Ishikawa (cell line): ENCODE results near the gene RAB3C.
A peak's percentile ranks its signal among the peaks of the same experiment; 100 is the strongest.

Experiments used
- CEBPB ChIP-seq: IDR thresholded peaks from 2 replicates; pipeline ENCODE4 v1.6.1; 2012
- CREB1 ChIP-seq: IDR thresholded peaks from 2 replicates; pipeline ENCODE4 v1.6.1; 2012; ENCODE audit warnings: low read depth
- EGR1 ChIP-seq: IDR thresholded peaks from 2 replicates; pipeline ENCODE4 v1.6.1; 2012
- EP300 ChIP-seq: IDR thresholded peaks from 2 replicates; pipeline ENCODE4 v1.6.1; 2012; ENCODE audit warnings: borderline replicate concordance
- FOXM1 ChIP-seq: IDR thresholded peaks from 2 replicates; pipeline ENCODE4 v1.6.1; 2012; ENCODE audit warnings: low read depth, borderline replicate concordance
- NFIC ChIP-seq: IDR thresholded peaks from 2 replicates; pipeline ENCODE4 v1.6.1; 2012
- RAD21 ChIP-seq: IDR thresholded peaks from 2 replicates; pipeline ENCODE4 v1.6.1; 2012; ENCODE audit warnings: low read depth
- TAF1 ChIP-seq: IDR thresholded peaks from 2 replicates; pipeline ENCODE4 v1.6.1; 2012; ENCODE audit warnings: low read depth, mild to moderate bottlenecking
- TCF12 ChIP-seq: IDR thresholded peaks from 2 replicates; pipeline ENCODE4 v1.6.1; 2012; ENCODE audit warnings: low read depth
- TEAD4 ChIP-seq: IDR thresholded peaks from 2 replicates; pipeline ENCODE4 v1.6.1; 2012
- YY1 ChIP-seq: IDR thresholded peaks from 2 replicates; pipeline ENCODE4 v1.6.1; 2012; ENCODE audit warnings: low read depth
- ZBTB7A ChIP-seq: IDR thresholded peaks from 2 replicates; pipeline ENCODE4 v1.6.1; 2012; ENCODE audit warnings: low read depth
- TF ChIP-seq, protein P1 (sequence below): IDR thresholded peaks from 2 replicates; pipeline ENCODE4 v1.6.1; 2012; ENCODE audit warnings: low read depth, mild to moderate bottlenecking
- TF ChIP-seq, protein P2 (sequence below): IDR thresholded peaks from 2 replicates; pipeline ENCODE4 v1.6.1; 2012
- TF ChIP-seq, protein P3 (sequence below): IDR thresholded peaks from 2 replicates; pipeline ENCODE4 v1.6.1; 2012

The RAB3C gene, protein sequence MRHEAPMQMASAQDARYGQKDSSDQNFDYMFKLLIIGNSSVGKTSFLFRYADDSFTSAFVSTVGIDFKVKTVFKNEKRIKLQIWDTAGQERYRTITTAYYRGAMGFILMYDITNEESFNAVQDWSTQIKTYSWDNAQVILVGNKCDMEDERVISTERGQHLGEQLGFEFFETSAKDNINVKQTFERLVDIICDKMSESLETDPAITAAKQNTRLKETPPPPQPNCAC

DNA sequence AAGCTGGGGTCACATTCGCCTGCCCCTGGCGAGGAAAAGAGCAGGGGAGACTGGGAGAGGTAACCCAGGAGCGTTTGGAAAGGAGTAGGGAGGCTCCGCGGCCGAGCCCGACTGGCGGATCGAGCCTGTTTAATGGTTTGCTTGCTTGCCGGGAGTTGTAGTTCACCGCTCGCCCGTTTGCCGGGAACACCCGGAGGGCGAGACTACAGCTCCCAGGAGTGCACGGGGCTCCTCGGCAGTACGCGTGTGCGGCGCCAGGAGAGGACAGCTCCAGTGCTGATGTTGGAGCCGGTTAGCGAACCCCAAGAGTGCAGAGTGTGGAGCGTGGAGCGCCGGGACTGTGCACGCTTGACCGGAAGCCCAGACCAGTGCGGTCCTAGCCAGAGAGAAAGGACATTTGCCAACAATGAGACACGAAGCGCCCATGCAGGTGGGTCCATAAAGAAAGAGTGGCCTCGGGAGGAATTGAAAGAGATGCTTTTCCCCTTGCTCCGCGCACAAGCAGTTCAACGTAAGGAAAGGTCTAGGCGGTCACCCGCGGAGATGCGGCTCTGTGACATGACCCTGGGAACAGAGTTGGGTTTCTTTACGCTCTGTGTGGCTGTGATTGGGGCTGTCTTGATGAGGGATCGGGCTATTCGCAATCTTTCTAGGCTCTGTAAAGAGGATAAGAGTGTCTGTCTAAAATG is at the start of gene RAB3C:
RAB3C (plus strand) TSS at position 273 of the 689 bp plus-strand sequence; CDS start at position 407, 134 bp downstream.
- TF ChIP-seq CEBPB (no peak), TAF1 (0 out of 2 replicates have a peak, but pooled peaks have one; percentile 18), CREB1 (0 out of 2 replicates have a peak, but pooled peaks have one; percentile 51), NFIC (peak; percentile 65), RAD21 (no peak)
- TF ChIP-seq, protein P1, sequence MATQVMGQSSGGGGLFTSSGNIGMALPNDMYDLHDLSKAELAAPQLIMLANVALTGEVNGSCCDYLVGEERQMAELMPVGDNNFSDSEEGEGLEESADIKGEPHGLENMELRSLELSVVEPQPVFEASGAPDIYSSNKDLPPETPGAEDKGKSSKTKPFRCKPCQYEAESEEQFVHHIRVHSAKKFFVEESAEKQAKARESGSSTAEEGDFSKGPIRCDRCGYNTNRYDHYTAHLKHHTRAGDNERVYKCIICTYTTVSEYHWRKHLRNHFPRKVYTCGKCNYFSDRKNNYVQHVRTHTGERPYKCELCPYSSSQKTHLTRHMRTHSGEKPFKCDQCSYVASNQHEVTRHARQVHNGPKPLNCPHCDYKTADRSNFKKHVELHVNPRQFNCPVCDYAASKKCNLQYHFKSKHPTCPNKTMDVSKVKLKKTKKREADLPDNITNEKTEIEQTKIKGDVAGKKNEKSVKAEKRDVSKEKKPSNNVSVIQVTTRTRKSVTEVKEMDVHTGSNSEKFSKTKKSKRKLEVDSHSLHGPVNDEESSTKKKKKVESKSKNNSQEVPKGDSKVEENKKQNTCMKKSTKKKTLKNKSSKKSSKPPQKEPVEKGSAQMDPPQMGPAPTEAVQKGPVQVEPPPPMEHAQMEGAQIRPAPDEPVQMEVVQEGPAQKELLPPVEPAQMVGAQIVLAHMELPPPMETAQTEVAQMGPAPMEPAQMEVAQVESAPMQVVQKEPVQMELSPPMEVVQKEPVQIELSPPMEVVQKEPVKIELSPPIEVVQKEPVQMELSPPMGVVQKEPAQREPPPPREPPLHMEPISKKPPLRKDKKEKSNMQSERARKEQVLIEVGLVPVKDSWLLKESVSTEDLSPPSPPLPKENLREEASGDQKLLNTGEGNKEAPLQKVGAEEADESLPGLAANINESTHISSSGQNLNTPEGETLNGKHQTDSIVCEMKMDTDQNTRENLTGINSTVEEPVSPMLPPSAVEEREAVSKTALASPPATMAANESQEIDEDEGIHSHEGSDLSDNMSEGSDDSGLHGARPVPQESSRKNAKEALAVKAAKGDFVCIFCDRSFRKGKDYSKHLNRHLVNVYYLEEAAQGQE, result peak; percentile 91
- TF ChIP-seq, protein P2, sequence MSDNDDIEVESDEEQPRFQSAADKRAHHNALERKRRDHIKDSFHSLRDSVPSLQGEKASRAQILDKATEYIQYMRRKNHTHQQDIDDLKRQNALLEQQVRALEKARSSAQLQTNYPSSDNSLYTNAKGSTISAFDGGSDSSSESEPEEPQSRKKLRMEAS, result peak; percentile 72; the same call in 1 of the 2 replicates

DNA sequence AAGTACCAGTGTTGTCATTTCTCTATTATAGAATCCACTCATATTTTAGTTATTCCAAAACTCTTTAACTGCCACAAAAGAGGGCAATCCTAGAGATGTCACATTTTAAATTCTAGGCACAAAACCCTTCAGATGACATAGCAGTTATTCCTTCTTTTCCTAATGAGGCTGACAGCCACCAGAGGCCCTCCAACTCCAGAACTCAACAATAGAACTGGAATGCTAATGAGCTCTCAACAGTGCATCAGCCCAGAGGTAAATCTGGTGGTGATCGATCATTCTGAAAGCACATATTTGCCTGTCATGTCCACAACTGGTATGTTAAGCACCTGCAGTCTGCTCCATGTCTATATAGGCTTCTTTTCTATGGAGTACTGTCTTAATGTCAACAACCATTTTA is 40.2 kb upstream of the RAB3C start:
- TF ChIP-seq RAD21 (no peak), TAF1 (no peak), YY1 (no peak), CEBPB (no peak), NFIC (no peak), CREB1 (no peak), EP300 (no peak), TEAD4 (no peak), FOXM1 (no peak), EGR1 (no peak)
- TF ChIP-seq, protein P2, result no peak

DNA sequence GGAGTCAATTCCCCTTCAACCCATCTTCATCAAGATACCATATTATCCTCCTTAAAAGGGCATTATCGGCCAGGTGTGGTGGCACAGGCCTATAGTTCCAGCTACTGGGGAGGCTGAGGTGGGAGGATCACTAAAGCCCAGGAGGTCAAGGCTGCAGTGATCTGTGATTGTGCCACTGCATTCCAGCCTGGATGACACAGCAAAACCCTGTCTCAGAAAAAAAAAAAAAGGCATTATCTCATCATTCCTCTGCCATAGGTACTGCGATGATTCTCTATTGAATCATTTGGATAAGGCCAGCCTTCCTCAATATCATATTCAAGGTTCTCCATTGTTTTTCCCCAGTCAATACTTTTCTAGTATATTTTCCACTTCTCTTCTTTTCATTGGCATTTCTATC is 39.2 kb upstream of the RAB3C start:
- no peak for TF ChIP-seq FOXM1
- TF ChIP-seq, protein P1, result no peak
- TF ChIP-seq, protein P2, result no peak
- no peak for TF ChIP-seq RAD21
- no peak for TF ChIP-seq TEAD4
- TF ChIP-seq EGR1, result no peak
- no peak for TF ChIP-seq ZBTB7A
- no peak for TF ChIP-seq CEBPB

DNA sequence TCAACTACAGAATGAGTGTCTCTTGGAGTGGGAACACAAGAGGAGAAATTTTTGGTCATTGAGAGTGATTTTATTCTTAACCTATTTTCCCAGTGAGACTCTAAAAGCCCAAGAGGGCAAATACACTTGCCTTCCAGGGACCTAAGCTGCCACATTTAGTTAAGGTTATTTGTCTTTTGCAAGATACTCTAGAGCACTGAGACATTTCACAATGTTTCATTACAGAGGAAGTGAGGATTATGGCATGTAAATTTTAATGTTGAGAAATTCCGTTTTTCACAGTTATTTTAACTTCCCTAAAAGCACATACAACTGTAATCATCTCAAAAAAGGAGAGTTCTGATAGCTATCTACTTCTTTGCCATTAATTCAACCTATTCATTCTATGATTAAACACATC is 38.7 kb upstream of the RAB3C start:
- TF ChIP-seq FOXM1, result no peak
- TF ChIP-seq EGR1, result no peak
- TF ChIP-seq EP300, result no peak
- no peak for TF ChIP-seq CEBPB
- TF ChIP-seq CREB1, result no peak
- TF ChIP-seq YY1, result no peak
- no peak for TF ChIP-seq ZBTB7A
- no peak for TF ChIP-seq TAF1
- TF ChIP-seq, protein P2, result no peak
- TF ChIP-seq TEAD4, result no peak
- TF ChIP-seq NFIC, result no peak
- TF ChIP-seq, protein P3, sequence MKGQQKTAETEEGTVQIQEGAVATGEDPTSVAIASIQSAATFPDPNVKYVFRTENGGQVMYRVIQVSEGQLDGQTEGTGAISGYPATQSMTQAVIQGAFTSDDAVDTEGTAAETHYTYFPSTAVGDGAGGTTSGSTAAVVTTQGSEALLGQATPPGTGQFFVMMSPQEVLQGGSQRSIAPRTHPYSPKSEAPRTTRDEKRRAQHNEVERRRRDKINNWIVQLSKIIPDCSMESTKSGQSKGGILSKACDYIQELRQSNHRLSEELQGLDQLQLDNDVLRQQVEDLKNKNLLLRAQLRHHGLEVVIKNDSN, result no peak
- no peak for TF ChIP-seq TCF12
- TF ChIP-seq RAD21, result no peak

DNA sequence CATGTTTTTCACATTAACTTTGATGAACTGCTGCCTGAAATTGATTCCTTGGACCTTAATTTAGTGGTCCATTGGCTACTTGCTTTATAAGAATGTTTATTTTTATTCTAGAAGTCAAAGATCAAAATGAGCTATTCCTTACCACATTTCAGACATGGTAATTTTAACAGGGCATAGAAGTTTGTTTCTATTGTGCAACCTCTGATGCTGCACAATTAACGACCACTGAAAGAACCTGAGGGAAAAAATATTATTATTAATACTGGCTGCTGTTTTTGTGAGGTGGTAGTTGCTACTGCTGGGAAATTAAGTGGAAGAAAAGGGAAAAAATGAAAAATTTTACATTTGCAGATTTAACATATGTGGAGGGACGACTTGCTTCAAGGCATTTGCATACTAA is 37.9 kb upstream of the RAB3C start:
- no peak for TF ChIP-seq TCF12
- no peak for TF ChIP-seq TEAD4
- TF ChIP-seq, protein P1, result no peak
- no peak for TF ChIP-seq CREB1
- TF ChIP-seq RAD21, result no peak
- no peak for TF ChIP-seq CEBPB
- no peak for TF ChIP-seq EP300
- TF ChIP-seq EGR1, result no peak
